ENCODE measurements around the gene PRKCZ.

DNA sequence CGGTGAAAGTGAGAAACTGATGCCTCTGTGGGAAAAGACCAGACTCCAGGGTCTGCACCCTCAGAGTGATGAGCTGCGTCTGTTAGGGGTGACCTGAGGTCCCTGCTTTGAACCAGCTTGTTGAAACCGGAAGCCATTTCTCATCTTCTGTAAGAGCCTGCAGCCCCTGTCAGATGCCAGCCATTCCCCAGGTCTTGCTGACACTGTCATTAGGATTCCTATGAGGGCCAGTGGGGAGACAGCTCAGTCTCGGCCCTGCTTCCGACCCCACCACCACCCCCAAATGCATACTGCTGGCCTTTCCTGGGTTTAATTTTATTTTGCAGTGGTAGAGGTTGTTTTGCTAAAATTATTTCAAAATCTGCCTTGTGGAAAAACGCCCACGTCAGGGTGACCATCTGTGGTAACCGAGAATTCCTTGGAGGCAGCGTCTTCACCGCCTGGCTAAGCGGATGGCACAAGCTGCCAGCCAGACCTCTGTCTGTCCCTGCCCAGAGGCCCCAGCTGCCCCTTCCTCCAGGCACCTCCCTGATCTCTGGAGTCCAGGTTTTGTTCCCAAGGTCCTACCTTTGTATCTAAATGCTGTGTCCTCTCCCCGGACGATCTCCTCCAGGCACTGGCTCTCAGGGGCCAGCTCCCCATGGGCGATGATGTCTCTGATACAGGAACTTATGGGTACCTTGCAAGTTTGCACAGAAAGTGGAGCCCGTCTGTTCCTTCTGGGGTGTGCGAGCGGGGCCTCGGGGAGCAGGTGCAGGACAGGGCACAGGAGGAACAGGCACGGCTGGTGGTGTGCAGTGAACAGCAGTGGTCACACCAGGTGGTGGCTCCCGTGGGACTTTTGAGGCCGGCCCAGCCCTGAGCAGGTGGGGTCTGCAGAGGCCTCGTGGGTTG is 49.9 kb downstream of the PRKCZ start:
- TF ChIP-seq CTCF (IDR thresholded peaks at IDR 0.05) (no peak), POLR2A (IDR thresholded peaks at IDR 0.05) (no peak)
